Heart left ventricle (tissue), 16 donors: Measurements from ENCODE around the gene C3orf62. TPM values are rescaled to one million over a fixed set of nuclear protein-coding genes. Genes with fewer than 3 reads are reported as not detected.
"Not testable (repeated sequence)": the region's sequence is repeated elsewhere in the genome, so short reads cannot be mapped to it uniquely, and the experiment has no call there.

Experiments
- ATAC-seq, 4 donors: fragments of 200-7000 bp; cut with Tn5 transposase; one replicate each; pipeline ENCODE4 v1.9.1; 2020 to 2022; ENCODE audit warnings: moderate library complexity in 4 of 4, mild to moderate bottlenecking in 3 of 4, moderate number of reproducible peaks in 1 of 4
- DNase-seq, 5 donors: peaks; one replicate each; pipeline ENCODE4 v3.0.0-alpha.2; 2020
- H3K27ac ChIP-seq, 12 donors: fragments of 200-600 bp; sonication (generic) in 4 of 12; one replicate each; pipeline versions ENCODE4 v1.5.0 to v1.8.0; 2016 to 2022; ENCODE audit warnings: mild to moderate bottlenecking in 2 of 12
- H3K27me3 ChIP-seq, 9 donors: fragments of 200-600 bp; sonication (generic) in 2 of 9; one replicate each; pipeline versions ENCODE4 v1.5.1 to v1.8.0; 2016 to 2022; ENCODE audit warnings: mild to moderate bottlenecking in 3 of 9
- H3K36me3 ChIP-seq, 9 donors: fragments of 200-600 bp; sonication (generic) in 2 of 9; one replicate each; pipeline versions ENCODE4 v1.5.0 to v1.8.0; 2018 to 2022; ENCODE audit warnings: mild to moderate bottlenecking in 2 of 9
- H3K4me1 ChIP-seq, 12 donors: fragments of 200-600 bp; sonication (generic) in 4 of 12; one replicate each; pipeline versions ENCODE4 v1.5.0 to v1.8.0; 2016 to 2022; ENCODE audit warnings: mild to moderate bottlenecking in 3 of 12
- H3K4me3 ChIP-seq, 12 donors: fragments of 200-600 bp; sonication (generic) in 4 of 12; one replicate each; pipeline versions ENCODE4 v1.5.0 to v1.8.0; 2017 to 2022; ENCODE audit warnings: mild to moderate bottlenecking in 9 of 12, moderate library complexity in 4 of 12
- H3K9me3 ChIP-seq, 12 donors: fragments of 200-600 bp; sonication (generic) in 4 of 12; one replicate each; pipeline versions ENCODE4 v1.5.0 to v1.8.0; 2016 to 2022; ENCODE audit warnings: mild to moderate bottlenecking in 1 of 12
- POLR2A ChIP-seq, 2 donors: fragments of 450-650 bp; IDR thresholded peaks; one replicate each; pipeline ENCODE4 v1.6.1; 2017; ENCODE audit warnings: antibody characterized with exemption in 2 of 2, mild to moderate bottlenecking in 2 of 2, moderate library complexity in 2 of 2
- WGBS, 4 donors: extraction: QIAGEN DNeasy Blood & Tissue Kit in 2 of 4; methylation state at CpG; one replicate each; pipeline versions ENCODE4 v1.1.5 to v1.1.7; 2013 to 2018; 5-methylcytosine and 5-hydroxymethylcytosine counted together
- intact Hi-C, 10 donors: fragments of 100-400 bp; cut with DNase I; formaldehyde crosslinking; loops; one replicate each; pipeline versions ENCODE4 v1.11.1 to v1.14.2; 2022
- polyA plus RNA-seq, 2 donors: library from polyadenylated mRNA; stranded (reverse); fragments of 200-250 nt; gene quantifications; one replicate each; pipeline ENCODE4 v1.2.3, GENCODE V29; 2013
- total RNA-seq, 9 donors: library from RNA; depleted of rRNA in 2 of 9; stranded (reverse); fragments of >200 nt in 2 of 9; fragmentation: NEBNext Ultra II Directional in 3 of 9; extraction: Animal tissue kit (Norgen Biotek cat#: 25700) in 3 of 9; gene quantifications; one replicate each; pipeline versions ENCODE4 v1.1.0 to v1.2.4, GENCODE V29; 2016 to 2023
- TF ChIP-seq, protein P1 (sequence below), 12 donors: fragments of 200-600 bp; sonication (generic) in 4 of 12; IDR thresholded peaks; one replicate each; pipeline versions ENCODE4 v1.5.0 to v1.8.0; 2018 to 2022; ENCODE audit warnings: antibody characterized with exemption in 12 of 12, mild to moderate bottlenecking in 5 of 12
- donor health status: ischemic (EF 13 %, LVEDD 7.1; RV severe dilation, severe dysfunction).
- donor health status: healthy with polysubstance abuse.
- donor health status: DM: no; HTN: yes; CAD: no.
- donor health status: DM: no; HTN: no; CAD: no.
- donor health status: ischemic (EF 25% LVEDD 6.9; RV normal size, moderate dysfunction).
- donor health status: ischemic (EF 25% LVEDD 5.7; RV mildly dilated, moderate dysfunction).
- donor health status: healthy.
- donor health status: DM: yes; HTN: yes; CAD: no.
- donor health status: ischemic (EF 35%, LVEDD 5.7; RV mildly dilated, moderate dysfunction).
- donor health status: nonischemic (EF 11% LVEDD 7.7; RV severe dilation, severe dysfunction).
- donor health status: DM: yes; HTN: yes; CAD: no.
- donor health status: PGD.
- donor health status: ischemic (EF 29% LVEDD 5.4; RV normal size, mild dysfunction).
- donor health status: nonischemic (EF 23%, LVEDD 6.1; RV moderate dilation, normal function).

C3orf62 gene
- total and polyA plus RNA-seq, 11 donors = 1.3 to 5.6 (median 2.9) TPM

DNA sequence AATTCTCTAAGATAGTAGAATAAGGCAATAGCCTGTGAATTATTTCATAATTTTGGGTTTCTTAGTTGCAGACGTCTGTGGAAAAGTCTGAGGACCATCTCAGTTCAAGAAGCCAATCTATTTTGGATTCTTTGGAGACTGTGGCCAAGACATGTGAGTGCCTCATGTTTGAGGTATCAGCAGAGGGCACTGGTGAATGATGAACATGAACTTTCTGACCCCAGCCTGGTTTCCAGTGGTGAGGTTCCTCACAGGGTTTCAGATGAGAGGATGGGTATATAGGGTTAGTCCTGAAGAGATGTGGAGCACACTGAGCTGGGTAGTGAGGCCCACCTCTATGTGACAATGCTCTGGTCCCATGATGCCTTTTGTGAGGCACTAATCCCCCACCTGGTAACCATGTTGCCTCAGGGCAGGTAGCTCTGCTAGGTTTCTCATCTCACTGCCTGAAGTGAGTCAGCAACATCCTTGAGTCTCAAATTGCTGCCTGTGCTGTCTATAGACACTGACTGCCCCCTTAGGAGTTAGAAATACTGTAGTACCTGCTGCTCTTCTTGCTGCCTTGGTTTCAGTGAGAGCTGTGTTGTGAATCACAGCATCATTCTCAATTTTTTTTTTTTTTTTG lies 32.3 kb downstream of the C3orf62 start:
- ATAC-seq (peak in 1 of 4 donors; percentile 17), DNase-seq (no peak)
- intact Hi-C loops = no loop called here
- Histone ChIP-seq H3K9me3 (no peaks in the 10 kb centered on the region), H3K4me1 (peaks cover 0 to 34% (median 13%) of the 10 kb centered on the region in 12 donors), H3K4me3 (no peak overlapping the region), H3K36me3 (peaks cover 0 to 36% (median 8%) of the 10 kb centered on the region in 9 donors), H3K27ac (peak overlapping the region in 1 of 12 donors; percentile 13), H3K27me3 (no peaks in the 10 kb centered on the region)
- WGBS, 4 donors = 12 to 42% (median 35%) methylated on average over 1 of the region's 1 CpG
- TF ChIP-seq, protein P1, sequence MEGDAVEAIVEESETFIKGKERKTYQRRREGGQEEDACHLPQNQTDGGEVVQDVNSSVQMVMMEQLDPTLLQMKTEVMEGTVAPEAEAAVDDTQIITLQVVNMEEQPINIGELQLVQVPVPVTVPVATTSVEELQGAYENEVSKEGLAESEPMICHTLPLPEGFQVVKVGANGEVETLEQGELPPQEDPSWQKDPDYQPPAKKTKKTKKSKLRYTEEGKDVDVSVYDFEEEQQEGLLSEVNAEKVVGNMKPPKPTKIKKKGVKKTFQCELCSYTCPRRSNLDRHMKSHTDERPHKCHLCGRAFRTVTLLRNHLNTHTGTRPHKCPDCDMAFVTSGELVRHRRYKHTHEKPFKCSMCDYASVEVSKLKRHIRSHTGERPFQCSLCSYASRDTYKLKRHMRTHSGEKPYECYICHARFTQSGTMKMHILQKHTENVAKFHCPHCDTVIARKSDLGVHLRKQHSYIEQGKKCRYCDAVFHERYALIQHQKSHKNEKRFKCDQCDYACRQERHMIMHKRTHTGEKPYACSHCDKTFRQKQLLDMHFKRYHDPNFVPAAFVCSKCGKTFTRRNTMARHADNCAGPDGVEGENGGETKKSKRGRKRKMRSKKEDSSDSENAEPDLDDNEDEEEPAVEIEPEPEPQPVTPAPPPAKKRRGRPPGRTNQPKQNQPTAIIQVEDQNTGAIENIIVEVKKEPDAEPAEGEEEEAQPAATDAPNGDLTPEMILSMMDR (IDR thresholded peaks at IDR 0.05) = no peak
- TF ChIP-seq POLR2A (IDR thresholded peaks at IDR 0.05) = no peak

DNA sequence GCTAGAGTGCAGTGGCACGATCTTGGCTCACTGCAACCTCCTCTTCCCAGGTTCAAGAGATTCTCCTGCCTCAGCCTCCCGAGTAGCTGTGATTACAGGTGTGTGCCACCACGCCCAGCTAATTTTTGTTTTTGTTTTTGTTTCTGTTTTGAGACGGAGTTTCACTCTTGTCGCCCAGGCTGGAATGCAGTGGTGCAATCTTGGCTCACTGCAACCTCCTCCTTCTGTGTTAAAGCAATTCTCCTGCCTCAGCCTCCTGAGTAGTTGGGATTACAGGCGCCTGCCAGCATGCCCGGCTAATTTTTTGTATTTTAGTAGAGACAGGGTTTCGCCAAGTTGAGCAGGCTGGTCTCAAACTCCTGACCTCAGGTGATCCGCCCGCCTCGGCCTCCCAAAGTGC lies 36.9 kb downstream of the C3orf62 start:
- DNase-seq, ATAC-seq, H3K9me3 ChIP-seq, intact Hi-C loops, H3K27me3 ChIP-seq, H3K4me3 ChIP-seq: not testable (repeated sequence)
- 94 to 97% (median 97%) methylated on average over 11 of the region's 11 CpGs for WGBS, 4 donors
- Histone ChIP-seq H3K4me1 (peaks cover 0 to 30% (median 11%) of the 10 kb centered on the region in 12 donors), H3K27ac (peak overlapping the region in 4 of 12 donors; percentile 70 to 86 (median 77)), H3K36me3 (peaks cover 0 to 37% (median 8%) of the 10 kb centered on the region in 9 donors)

DNA sequence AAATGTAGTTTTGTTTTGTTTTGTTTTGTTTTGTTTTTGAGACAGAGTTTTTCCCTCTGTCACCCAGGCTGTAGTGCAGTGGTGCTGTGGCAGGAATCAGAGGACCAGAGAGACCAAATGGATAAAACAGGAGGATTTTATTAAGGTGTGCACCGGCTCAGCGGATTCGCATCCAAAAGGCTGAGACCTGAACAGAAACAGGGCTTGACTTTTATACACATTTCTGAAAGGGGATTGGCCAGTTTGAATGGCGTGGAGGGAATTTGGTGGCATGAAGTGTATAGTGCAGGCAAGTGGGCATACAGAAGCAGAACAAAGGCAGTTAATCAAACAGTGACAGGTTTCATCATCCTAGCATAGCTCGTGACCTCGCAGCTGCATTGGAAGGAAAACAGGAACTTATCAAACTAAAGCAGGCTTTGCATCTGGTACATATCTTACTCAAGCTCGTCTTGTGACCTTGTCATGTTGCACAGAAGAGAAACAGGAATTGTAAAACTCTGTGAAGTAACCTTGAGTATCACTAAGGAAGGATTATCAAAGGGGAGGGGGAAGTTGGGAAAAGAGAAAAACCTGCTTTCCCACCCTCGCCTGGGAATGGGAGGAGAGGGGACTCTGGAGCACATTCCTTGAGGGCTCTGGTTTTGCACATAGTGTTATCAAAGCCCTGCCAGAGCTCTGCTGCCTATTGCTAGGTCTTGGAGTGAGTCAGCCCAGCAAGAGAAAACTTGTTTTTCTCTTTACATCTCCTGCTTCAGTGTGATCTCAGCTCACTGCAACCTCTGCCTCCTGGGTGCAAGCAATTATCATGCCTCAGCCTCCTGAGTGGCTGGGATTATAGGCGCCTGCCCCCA lies 38.5 kb downstream of the C3orf62 start:
- Histone ChIP-seq H3K27me3 (no peaks in the 10 kb centered on the region), H3K9me3 (peaks cover 0 to 14% (median 8%) of the 10 kb centered on the region in 12 donors), H3K4me1 (peaks cover 0 to 22% (median 11%) of the 10 kb centered on the region in 12 donors), H3K27ac (peak overlapping the region; percentile 20 to 86 (median 66)), H3K36me3 (peaks cover 0 to 28% (median 8%) of the 10 kb centered on the region in 9 donors), H3K4me3 (no peak overlapping the region)
- ATAC-seq (peak; percentile 86 to 94 (median 88)), DNase-seq (peak in 3 of 5 donors; percentile 29 to 41 (median 39))
- peak in 1 of 2 donors; percentile 9 for TF ChIP-seq POLR2A (IDR thresholded peaks at IDR 0.05)
- TF ChIP-seq, protein P1 (IDR thresholded peaks at IDR 0.05) = no peak
- intact Hi-C loops = no loop called here
- WGBS, 4 donors = 54 to 65% (median 57%) methylated on average over 9 of the region's 9 CpGs

DNA sequence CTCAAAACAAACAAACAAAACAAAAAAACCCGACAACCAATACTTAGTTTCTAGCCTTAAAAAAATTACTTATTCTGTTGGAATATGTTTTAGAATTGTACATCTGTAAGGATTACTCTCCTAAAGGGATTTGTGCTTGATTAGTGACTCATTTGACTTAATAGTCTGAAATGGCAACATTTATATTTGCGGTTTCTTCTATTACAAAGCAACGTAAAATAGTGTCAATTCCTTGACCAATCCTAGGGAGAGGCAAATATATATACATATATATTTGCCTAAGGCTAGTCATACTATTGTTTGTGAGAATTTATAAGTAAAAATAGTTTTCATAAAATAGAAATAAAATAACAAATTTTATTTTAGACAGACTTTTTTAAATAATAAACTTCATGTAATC lies 39.7 kb downstream of the C3orf62 start:
- DNase-seq (no peak), ATAC-seq (no peak)
- intact Hi-C loops = no loop called here
- WGBS, 4 donors = 93 to 95% (median 94%) methylated on average over 3 of the region's 3 CpGs
- H3K4me1 ChIP-seq = peaks cover 0 to 22% (median 11%) of the 10 kb centered on the region in 12 donors
- TF ChIP-seq POLR2A (IDR thresholded peaks at IDR 0.05) = no peak
- TF ChIP-seq, protein P1 (IDR thresholded peaks at IDR 0.05) = no peak
- H3K27me3 ChIP-seq = no peaks in the 10 kb centered on the region
- peak overlapping the region in 1 of 12 donors; percentile 81 for H3K27ac ChIP-seq
- H3K9me3 ChIP-seq = peaks cover 0 to 26% (median 17%) of the 10 kb centered on the region in 12 donors
- H3K4me3 ChIP-seq = no peak overlapping the region
- peaks cover 0 to 20% (median 3%) of the 10 kb centered on the region in 9 donors for H3K36me3 ChIP-seq
